Endothelial cell (in vitro differentiated cells): ENCODE data around the gene FANCG. TPM values are rescaled to one million over a fixed set of nuclear protein-coding genes. Genes with fewer than 3 reads are reported as not detected.

Experiments used
- DNase-seq: peaks from one replicate; pipeline ENCODE4 v3.0.0; 2021; ENCODE audit warnings: low spot score
- H3K27ac Mint-ChIP-seq: one replicate; pipeline ENCODE4 v1.8.0; 2021; ENCODE audit warnings: mixed read lengths, inconsistent platforms; ENCODE audit not compliant: unreplicated experiment
- H3K27me3 Mint-ChIP-seq: one replicate; pipeline ENCODE4 v1.8.0; 2021; ENCODE audit warnings: mild to moderate bottlenecking, moderate library complexity, mixed read lengths, inconsistent platforms; ENCODE audit not compliant: unreplicated experiment
- H3K36me3 Mint-ChIP-seq: one replicate; pipeline ENCODE4 v1.8.0; 2021; ENCODE audit warnings: mild to moderate bottlenecking, low read depth, mixed read lengths, inconsistent platforms; ENCODE audit not compliant: unreplicated experiment
- H3K4me1 Mint-ChIP-seq: one replicate; pipeline ENCODE4 v1.8.0; 2021; ENCODE audit warnings: mild to moderate bottlenecking, mixed read lengths, inconsistent platforms; ENCODE audit not compliant: unreplicated experiment
- H3K4me3 Mint-ChIP-seq: one replicate; pipeline ENCODE4 v1.8.0; 2021; ENCODE audit warnings: mild to moderate bottlenecking, mixed read lengths, inconsistent platforms; ENCODE audit not compliant: unreplicated experiment
- H3K9me3 Mint-ChIP-seq: one replicate; pipeline ENCODE4 v1.8.0; 2021; ENCODE audit warnings: mixed read lengths, inconsistent platforms; ENCODE audit not compliant: unreplicated experiment
- CTCF ChIP-seq: fragments of 200-600 bp; sonication (generic); IDR thresholded peaks from one replicate; pipeline ENCODE4 v1.5.0; 2021; ENCODE audit warnings: antibody characterized with exemption; ENCODE audit not compliant: unreplicated experiment
- long read RNA-seq: library from polyadenylated mRNA; unstranded; transcript quantifications from one replicate; pipeline ENCODE4 v2.0.0, GENCODE V29; 2020; ENCODE audit not compliant: unreplicated experiment
- total RNA-seq: library from RNA; stranded (reverse); fragmentation: NEBNext Ultra II Directional; extraction: Animal tissue kit (Norgen Biotek cat#: 25700); gene quantifications from one replicate; pipeline ENCODE4 v1.2.1, GENCODE V29; 2021; ENCODE audit not compliant: unreplicated experiment

FANCG gene
- 41.4 TPM for total RNA-seq
- long read RNA-seq, transcript FANCG-201 (14 exons, 2,631 nt) = major isoform, 12 of 24 reads
- long read RNA-seq, partial matches to known transcripts = 0 of 24 reads
- long read RNA-seq, other reads (novel, unspliced or antisense) = 11 of 24 reads

- Mint-ChIP-seq H3K9me3 (no peaks in the 10 kb centered on the region), H3K4me3 (peak within 1 kb of the TSS; percentile 96), H3K27me3 (peaks cover 9% of the 10 kb centered on the region), H3K4me1 (peaks cover 17% of the 10 kb centered on the region), H3K36me3 (peaks cover 3% of the 10 kb centered on the region), H3K27ac (peak within 1 kb of the TSS; percentile 87)
- TF ChIP-seq CTCF = no peak
- DNase-seq = peak; percentile 85
Measured at GRCh38 chr9:35079426-35080341, at the start of gene FANCG. Gene FANCG, minus strand, starts transcription at chr9:35079942. Its CDS starts 418 bp downstream, at chr9:35079524.

- peak; percentile 78 for TF ChIP-seq CTCF
- peak overlapping the region; percentile 77 for H3K27ac Mint-ChIP-seq
- peaks cover 16% of the 10 kb centered on the region for H3K36me3 Mint-ChIP-seq
Measured at GRCh38 chr9:35116898-35117551, 37.3 kb upstream of the FANCG start.

GRCh38 chr9:35116539-35116897 is 36.8 kb upstream of the FANCG start:
- DNase-seq = no peak
- no peak for TF ChIP-seq CTCF
- peaks cover 19% of the 10 kb centered on the region for H3K36me3 Mint-ChIP-seq
- peak overlapping the region; percentile 77 for H3K27ac Mint-ChIP-seq
- H3K27me3 Mint-ChIP-seq = peaks cover 11% of the 10 kb centered on the region
- H3K4me1 Mint-ChIP-seq = peaks cover 25% of the 10 kb centered on the region
- H3K9me3 Mint-ChIP-seq = no peaks in the 10 kb centered on the region
- H3K4me3 Mint-ChIP-seq = peak overlapping the region; percentile 99

More at GRCh38 chr9:35116898-35117551, 37.3 kb upstream of the FANCG start:
- Mint-ChIP-seq H3K27me3 (peaks cover 8% of the 10 kb centered on the region), H3K4me1 (peaks cover 20% of the 10 kb centered on the region), H3K9me3 (no peaks in the 10 kb centered on the region), H3K4me3 (peak overlapping the region; percentile 99)
- DNase-seq = peak; percentile 91

- TF ChIP-seq CTCF = no peak
- Mint-ChIP-seq H3K4me1 (peaks cover 26% of the 10 kb centered on the region), H3K27ac (peak within 1 kb of the TSS; percentile 98), H3K27me3 (peaks cover 11% of the 10 kb centered on the region), H3K36me3 (peaks cover 19% of the 10 kb centered on the region), H3K4me3 (peak within 1 kb of the TSS; percentile 99), H3K9me3 (no peaks in the 10 kb centered on the region)
- peak; percentile 99 for DNase-seq
Measured at GRCh38 chr9:35115680-35116538, 36.2 kb upstream of the FANCG start, which contains the start of gene ATOSB. Gene ATOSB, minus strand, starts transcription at chr9:35115862. Its CDS starts 7,588 bp downstream, at chr9:35108274.
